Cardiac muscle cell (in vitro differentiated cells and primary cell): ENCODE data around the gene MAN1C1. TPM values are rescaled to one million over a fixed set of nuclear protein-coding genes. Genes with fewer than 3 reads are reported as not detected.
A peak's percentile ranks its signal among the peaks of the same experiment; 100 is the strongest.

Source experiments
- DNase-seq, 2 donors: peaks; one replicate each; pipeline versions ENCODE4 v3.0.0 to v3.0.0-alpha.2; 2010 to 2017; ENCODE audit warnings: low read depth in 1 of 2, low spot score in 1 of 2
- H3K27ac ChIP-seq: fragments of 200-600 bp; sonication (generic); 2 replicates; pipeline ENCODE4 v1.5.1; 2016
- H3K27me3 ChIP-seq: fragments of 200-600 bp; sonication (generic); 2 replicates; pipeline ENCODE4 v1.6.0; 2016; ENCODE audit warnings: control low read depth
- H3K36me3 ChIP-seq: fragments of 200-600 bp; sonication (generic); 2 replicates; pipeline ENCODE4 v1.5.1; 2016; ENCODE audit warnings: control low read depth
- H3K4me1 ChIP-seq: fragments of 200-600 bp; sonication (generic); 2 replicates; pipeline ENCODE4 v1.8.1; 2017; ENCODE audit warnings: low read depth, mild to moderate bottlenecking, mixed run types
- H3K4me3 ChIP-seq: fragments of 200-600 bp; sonication (generic); 2 replicates; pipeline ENCODE4 v1.5.1; 2016; ENCODE audit warnings: mild to moderate bottlenecking
- H3K9me3 ChIP-seq: fragments of 200-600 bp; sonication (generic); 2 replicates; pipeline ENCODE4 v1.5.1; 2017; ENCODE audit warnings: low read depth, mild to moderate bottlenecking, control low read depth
- polyA plus RNA-seq: library from polyadenylated mRNA; unstranded; fragments of >200 nt; fragmentation: Nextera tagmentation; extraction: Ambion mirVana; gene quantifications from 2 replicates; pipeline ENCODE4 v1.2.1, GENCODE V29; 2016
- total RNA-seq: library from RNA; depleted of rRNA; stranded (reverse); fragments of >200 nt; gene quantifications from 2 replicates; pipeline ENCODE4 v1.2.3, GENCODE V29; 2016
- TF ChIP-seq, protein P1 (sequence below): IDR thresholded peaks from 2 replicates; pipeline ENCODE4 v1.5.1; 2012; ENCODE audit warnings: low read depth, mild to moderate bottlenecking, low read length

MAN1C1 gene
- total and polyA plus RNA-seq, 2 experiments from 2014 or later: 88.8 to 118 TPM

DNA sequence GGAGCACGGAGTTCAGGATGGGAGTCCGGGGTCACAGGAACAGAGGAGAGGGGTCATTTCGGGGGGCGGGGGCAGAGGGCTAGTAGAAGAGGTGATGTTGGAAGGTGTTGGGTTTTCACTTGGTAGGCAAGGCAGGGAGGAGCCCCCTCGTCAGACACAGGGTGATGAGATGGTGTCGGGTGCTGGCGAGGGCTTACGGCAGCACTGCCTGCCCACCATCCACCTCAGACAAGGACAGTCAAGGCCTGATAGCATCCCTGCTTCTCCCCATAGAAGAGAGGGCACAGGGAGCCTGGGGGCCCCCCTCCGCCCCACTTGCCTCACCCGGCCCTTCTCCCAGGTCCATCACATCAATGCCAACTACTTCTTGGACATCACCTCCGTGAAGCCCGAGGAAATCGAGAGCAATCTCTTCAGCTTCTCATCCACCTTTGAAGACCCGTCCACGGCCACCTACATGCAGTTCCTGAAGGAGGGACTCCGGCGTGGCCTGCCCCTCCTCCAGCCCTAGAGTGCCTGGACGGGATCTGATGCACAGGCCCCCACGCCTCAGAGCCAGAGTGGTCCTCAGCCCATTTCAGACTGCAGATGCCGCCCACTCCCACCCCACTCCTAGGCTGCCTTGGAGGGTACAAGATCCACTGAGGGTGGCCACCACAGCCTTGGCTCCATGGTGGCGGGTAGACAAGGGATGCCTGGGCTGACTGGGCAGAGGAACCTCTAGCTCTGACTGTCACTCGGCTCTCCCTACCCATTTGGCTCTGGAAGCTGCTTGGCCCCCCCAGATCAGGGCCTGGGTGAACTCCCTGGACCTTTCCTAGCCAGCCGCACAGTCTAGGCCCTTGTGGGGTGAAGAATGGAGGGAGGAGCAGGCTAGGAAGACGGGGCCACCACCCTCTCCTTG, 198.9 kb downstream of the MAN1C1 start:
- H3K9me3 ChIP-seq: no peaks in the 10 kb centered on the region
- TF ChIP-seq, protein P1, sequence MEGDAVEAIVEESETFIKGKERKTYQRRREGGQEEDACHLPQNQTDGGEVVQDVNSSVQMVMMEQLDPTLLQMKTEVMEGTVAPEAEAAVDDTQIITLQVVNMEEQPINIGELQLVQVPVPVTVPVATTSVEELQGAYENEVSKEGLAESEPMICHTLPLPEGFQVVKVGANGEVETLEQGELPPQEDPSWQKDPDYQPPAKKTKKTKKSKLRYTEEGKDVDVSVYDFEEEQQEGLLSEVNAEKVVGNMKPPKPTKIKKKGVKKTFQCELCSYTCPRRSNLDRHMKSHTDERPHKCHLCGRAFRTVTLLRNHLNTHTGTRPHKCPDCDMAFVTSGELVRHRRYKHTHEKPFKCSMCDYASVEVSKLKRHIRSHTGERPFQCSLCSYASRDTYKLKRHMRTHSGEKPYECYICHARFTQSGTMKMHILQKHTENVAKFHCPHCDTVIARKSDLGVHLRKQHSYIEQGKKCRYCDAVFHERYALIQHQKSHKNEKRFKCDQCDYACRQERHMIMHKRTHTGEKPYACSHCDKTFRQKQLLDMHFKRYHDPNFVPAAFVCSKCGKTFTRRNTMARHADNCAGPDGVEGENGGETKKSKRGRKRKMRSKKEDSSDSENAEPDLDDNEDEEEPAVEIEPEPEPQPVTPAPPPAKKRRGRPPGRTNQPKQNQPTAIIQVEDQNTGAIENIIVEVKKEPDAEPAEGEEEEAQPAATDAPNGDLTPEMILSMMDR: no peak
- no peaks in the 10 kb centered on the region for H3K27me3 ChIP-seq
- H3K4me3 ChIP-seq: no peak overlapping the region
- no peak overlapping the region for H3K27ac ChIP-seq
- DNase-seq: no peak
- H3K36me3 ChIP-seq: peaks cover 13% of the 10 kb centered on the region
- H3K4me1 ChIP-seq: peaks cover 19% of the 10 kb centered on the region

GRCh38 chr1:25816112-25816718, 199.6 kb downstream of the MAN1C1 start:
- Histone ChIP-seq H3K27ac (peak overlapping the region; percentile 95), H3K27me3 (no peaks in the 10 kb centered on the region), H3K36me3 (peaks cover 13% of the 10 kb centered on the region), H3K4me3 (no peak overlapping the region), H3K4me1 (peaks cover 23% of the 10 kb centered on the region), H3K9me3 (no peaks in the 10 kb centered on the region)
- TF ChIP-seq, protein P1: no peak
- DNase-seq: no peak

GRCh38 chr1:25817840-25818501, 201.4 kb downstream of the MAN1C1 start:
- no peaks in the 10 kb centered on the region for H3K9me3 ChIP-seq
- H3K4me1 ChIP-seq: peaks cover 36% of the 10 kb centered on the region
- no peaks in the 10 kb centered on the region for H3K27me3 ChIP-seq
- H3K27ac ChIP-seq: peak overlapping the region; percentile 95
- no peak overlapping the region for H3K4me3 ChIP-seq
- peaks cover 6% of the 10 kb centered on the region for H3K36me3 ChIP-seq
- TF ChIP-seq, protein P1: peak; percentile 7
- DNase-seq: peak in 1 of 2 donors; percentile 84

DNA sequence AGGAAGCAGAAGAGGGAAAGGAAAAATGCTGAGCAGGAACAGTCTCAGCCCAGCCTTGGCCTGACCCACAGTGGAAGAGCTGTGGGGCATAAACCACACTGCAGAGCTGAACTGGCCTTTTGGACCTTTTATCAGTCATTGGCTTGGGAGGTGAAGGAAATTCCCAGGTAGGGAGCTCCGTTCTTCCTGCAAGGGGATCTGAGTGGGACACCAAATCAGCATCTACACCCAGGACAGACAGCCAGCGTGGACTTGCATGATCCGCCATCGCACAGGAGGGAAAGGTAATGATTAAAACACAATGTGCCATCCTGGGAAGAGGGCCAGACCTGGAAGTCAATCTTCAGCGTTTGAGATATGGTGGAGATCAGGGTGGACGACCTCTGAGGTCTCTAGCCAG, 202.0 kb downstream of the MAN1C1 start:
- no peaks in the 10 kb centered on the region for H3K27me3 ChIP-seq
- H3K27ac ChIP-seq: peak overlapping the region; percentile 95
- H3K4me1 ChIP-seq: peaks cover 37% of the 10 kb centered on the region
- peaks cover 6% of the 10 kb centered on the region for H3K36me3 ChIP-seq
- H3K9me3 ChIP-seq: no peaks in the 10 kb centered on the region
- peak overlapping the region; percentile 76 for H3K4me3 ChIP-seq
- TF ChIP-seq, protein P1: no peak
- no peak for DNase-seq

DNA sequence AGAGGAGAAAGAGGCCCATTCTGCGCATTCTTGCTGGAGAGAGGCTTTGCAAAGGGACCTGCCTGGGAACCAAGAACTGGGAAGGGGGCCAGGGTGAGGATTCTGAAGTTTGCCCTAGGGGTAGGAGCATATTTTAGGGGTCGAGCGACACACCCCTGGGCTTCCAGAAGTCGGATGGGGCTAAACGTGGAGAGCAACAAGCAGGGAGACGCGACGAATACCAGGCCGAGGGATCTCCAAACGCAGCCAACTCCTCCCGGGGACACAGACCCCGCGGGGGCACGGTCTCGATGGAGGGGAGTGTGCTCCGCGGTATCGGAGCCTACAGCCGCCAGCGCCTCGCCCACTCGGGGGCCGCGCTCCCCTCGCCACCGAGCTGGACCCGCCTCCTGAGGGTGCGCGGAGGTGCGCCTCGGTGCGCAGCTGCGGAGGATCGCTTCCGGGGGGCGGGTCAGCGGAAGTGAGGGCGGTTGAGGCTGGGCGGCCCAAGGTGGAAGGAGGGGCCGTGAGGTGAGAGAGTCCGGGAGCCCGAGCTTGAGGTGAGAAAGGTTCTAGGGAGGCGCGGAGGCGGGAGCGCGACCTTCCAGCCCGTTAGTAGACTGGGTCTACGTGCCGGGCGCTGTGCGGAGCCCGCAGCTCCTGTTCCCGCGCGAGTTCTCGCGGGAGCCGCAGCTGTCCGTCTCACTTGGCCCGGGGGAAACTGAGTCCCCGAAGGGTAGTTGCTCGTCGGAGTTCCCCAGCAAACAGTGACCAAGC, 203.1 kb downstream of the MAN1C1 start, which contains the start of gene MTFR1L:
MTFR1L (plus strand) TSS at position 464 of the 756 bp plus-strand sequence. CDS start 3,151 bp downstream, outside the sequence.
- Histone ChIP-seq H3K4me3 (peak within 1 kb of the TSS; percentile 76), H3K27me3 (no peaks in the 10 kb centered on the region), H3K9me3 (no peaks in the 10 kb centered on the region), H3K4me1 (peaks cover 37% of the 10 kb centered on the region), H3K36me3 (no peaks in the 10 kb centered on the region), H3K27ac (peak within 1 kb of the TSS; percentile 95)
- peak; percentile 79 to 92 for DNase-seq
- TF ChIP-seq, protein P1: no peak
